HepG2 (cell line): ENCODE results near the gene NEGR1. TPM values are rescaled to one million over a fixed set of nuclear protein-coding genes. Genes with fewer than 3 reads are reported as not detected.

Experiments used
- ATAC-seq: fragments of 200-7000 bp; cut with Tn5 transposase; 3 replicates; pipeline ENCODE4 v1.9.1; 2020; ENCODE audit warnings: mild to moderate bottlenecking, moderate library complexity
- BruUV-seq: library from RNA; stranded (reverse); fragments of 400-500 nt; replicated peaks from 2 replicates; lab custom pipeline; 2021; lab: Mats Ljungman, UMichigan
- CTCF ChIA-PET: fragments of 300-600 bp; formaldehyde crosslinking; extraction: SDS; loops from one replicate; lab custom pipeline; 2021; ENCODE audit warnings: low total read pairs, inconsistent platforms, low intra/inter-chr PET ratio; lab: Yijun Ruan, JAX
- POLR2A ChIA-PET: fragments of 350-600 bp; sonication (Branson Sonifier 250); formaldehyde crosslinking; loops from one replicate; lab custom pipeline; 2020; ENCODE audit warnings: antibody characterized with exemption, inconsistent platforms; lab: Yijun Ruan, JAX
- DNase-seq: peaks from one replicate; pipeline ENCODE4 v3.0.0-alpha.2; 2015; ENCODE audit warnings: low spot score
- FAIRE-seq: peaks from 3 replicates; lab custom pipeline; 2011; peaks lifted over from hg19 to GRCh38; lab: Jason Lieb, UNC
- H2AFZ ChIP-seq: one replicate; pipeline ENCODE4 v1.6.1; 2011; ENCODE audit warnings: low read length, inconsistent platforms
- H3K27ac ChIP-seq: fragments of 300-600 bp; 3 replicates; pipeline ENCODE4 v1.8.0; 2011; ENCODE audit warnings: mixed run types, mild to moderate bottlenecking, mixed read lengths, low read length, inconsistent platforms; ENCODE audit not compliant: insufficient read depth; ENCODE audit errors: extremely low read length
- H3K27me3 ChIP-seq, 2 experiments: fragments of 200-600 bp in 1 of 2; 2 replicates in 1 of 2; 3 replicates in 1 of 2; pipeline versions ENCODE4 v1.6.0 to v1.8.0; 2011; ENCODE audit warnings: low read length in 2 of 2, mild to moderate bottlenecking in 2 of 2, moderate library complexity in 2 of 2, inconsistent platforms in 1 of 2; ENCODE audit not compliant: insufficient read depth in 2 of 2, control insufficient read depth in 1 of 2
- H3K36me3 ChIP-seq, 2 experiments: fragments of 200-600 bp in 1 of 2; replicated peaks in 1 of 2; 2 replicates in 1 of 2; 3 replicates in 1 of 2; pipeline versions ENCODE4 v1.5.1 to v1.8.0; 2011; ENCODE audit warnings: low read length in 2 of 2, inconsistent platforms in 1 of 2; ENCODE audit not compliant: insufficient read depth in 2 of 2, control insufficient read depth in 1 of 2
- H3K4me1 ChIP-seq: 2 replicates; pipeline ENCODE4 v1.5.1; 2012; ENCODE audit warnings: low read length, inconsistent platforms; ENCODE audit not compliant: insufficient read depth
- H3K4me2 ChIP-seq: 2 replicates; pipeline ENCODE4 v1.6.0; 2011; ENCODE audit warnings: low read depth, low read length, inconsistent platforms
- H3K4me3 ChIP-seq, 3 experiments: fragments of 200-600 bp in 1 of 3; sonication (generic), shearing (Covaris generic) in 1 of 3; replicated peaks in 1 of 3; 2 replicates each; pipeline ENCODE4 v1.5.1; 2011 to 2016; ENCODE audit warnings: low read length in 3 of 3, inconsistent platforms in 2 of 3, low read depth in 2 of 3, mild to moderate bottlenecking in 2 of 3, control low read depth in 1 of 3, mixed read lengths in 1 of 3; ENCODE audit not compliant: insufficient read depth in 1 of 3
- H3K79me2 ChIP-seq: one replicate; pipeline ENCODE4 v1.6.1; 2011; ENCODE audit warnings: low read length, inconsistent platforms; ENCODE audit not compliant: insufficient read depth
- H3K9ac ChIP-seq: 2 replicates; pipeline ENCODE4 v1.6.0; 2011; ENCODE audit warnings: mild to moderate bottlenecking, low read depth, low read length, inconsistent platforms; ENCODE audit not compliant: insufficient read depth
- H3K9me3 ChIP-seq: 2 replicates; pipeline ENCODE4 v1.5.1; 2012; ENCODE audit warnings: mild to moderate bottlenecking, low read length
- H4K20me1 ChIP-seq: 2 replicates; pipeline ENCODE4 v1.6.0; 2011; ENCODE audit warnings: inconsistent platforms, mild to moderate bottlenecking, low read length, moderate library complexity; ENCODE audit not compliant: insufficient read depth
- CENPT ChIP-seq: sonication (generic); formaldehyde crosslinking; IDR thresholded peaks from 2 replicates; pipeline ENCODE4 v1.8.0; 2022; ENCODE audit warnings: low read depth, mild to moderate bottlenecking, moderate library complexity, missing genetic modification reagents
- HNF1A ChIP-seq, 2 experiments: sonication (generic) in 1 of 2; formaldehyde crosslinking in 1 of 2; IDR thresholded peaks; 2 replicates each; pipeline versions ENCODE4 v1.4.0 to v1.6.1; 2016 to 2020; ENCODE audit warnings: borderline replicate concordance in 1 of 2, low read depth in 1 of 2, mild to moderate bottlenecking in 1 of 2, missing genetic modification reagents in 1 of 2
- KDM5B ChIP-seq: sonication (generic); formaldehyde crosslinking; IDR thresholded peaks from 2 replicates; pipeline ENCODE4 v1.4.0; 2020; ENCODE audit warnings: missing genetic modification reagents, mild to moderate bottlenecking, borderline replicate concordance
- MEIS2 ChIP-seq: sonication (generic); formaldehyde crosslinking; IDR thresholded peaks from 2 replicates; pipeline ENCODE4 v1.9.0; 2021; ENCODE audit warnings: mild to moderate bottlenecking, missing genetic modification reagents
- PLSCR1 ChIP-seq: sonication (generic); formaldehyde crosslinking; IDR thresholded peaks from 2 replicates; pipeline ENCODE4 v1.5.0; 2020; ENCODE audit warnings: missing genetic modification reagents, mild to moderate bottlenecking, borderline replicate concordance
- RFX3 ChIP-seq: IDR thresholded peaks from 2 replicates; pipeline ENCODE4 v1.6.1; 2016; ENCODE audit warnings: missing biosample characterization, missing genetic modification reagents
- SETDB1 ChIP-seq: sonication (generic); formaldehyde crosslinking; IDR thresholded peaks from 2 replicates; pipeline ENCODE4 v1.5.1; 2020; ENCODE audit warnings: missing genetic modification reagents, mild to moderate bottlenecking, borderline replicate concordance
- SNAI1 ChIP-seq: sonication (generic); formaldehyde crosslinking; IDR thresholded peaks from 2 replicates; pipeline ENCODE4 v1.5.0; 2020; ENCODE audit warnings: mild to moderate bottlenecking, missing genetic modification reagents, borderline replicate concordance
- SPEN ChIP-seq: sonication (generic); formaldehyde crosslinking; IDR thresholded peaks from 2 replicates; pipeline ENCODE4 v1.5.1; 2020; ENCODE audit warnings: low read depth, mild to moderate bottlenecking, missing genetic modification reagents
- TBX2 ChIP-seq: sonication (generic); formaldehyde crosslinking; IDR thresholded peaks from 2 replicates; pipeline ENCODE4 v1.5.0; 2020; ENCODE audit warnings: missing genetic modification reagents, mild to moderate bottlenecking, borderline replicate concordance
- TFDP2 ChIP-seq: sonication (generic); formaldehyde crosslinking; IDR thresholded peaks from 2 replicates; pipeline ENCODE4 v1.4.0; 2020; ENCODE audit warnings: missing genetic modification reagents
- ZBTB39 ChIP-seq: sonication (generic); formaldehyde crosslinking; IDR thresholded peaks from 2 replicates; pipeline ENCODE4 v1.5.0; 2020; ENCODE audit warnings: missing genetic modification reagents
- ZFY ChIP-seq: sonication (generic); formaldehyde crosslinking; IDR thresholded peaks from 2 replicates; pipeline ENCODE4 v1.4.0; 2020; ENCODE audit warnings: missing genetic modification reagents
- ZNF101 ChIP-seq: sonication (generic); formaldehyde crosslinking; IDR thresholded peaks from 2 replicates; pipeline ENCODE4 v1.4.0; 2020; ENCODE audit warnings: mild to moderate bottlenecking, low read depth, missing genetic modification reagents, borderline replicate concordance
- ZNF570 ChIP-seq: sonication (generic); formaldehyde crosslinking; IDR thresholded peaks from 2 replicates; pipeline ENCODE4 v1.4.0; 2020; ENCODE audit warnings: mild to moderate bottlenecking, missing genetic modification reagents, borderline replicate concordance
- ZNF598 ChIP-seq: sonication (generic); formaldehyde crosslinking; IDR thresholded peaks from 2 replicates; pipeline ENCODE4 v1.5.1; 2020; ENCODE audit warnings: mild to moderate bottlenecking, missing genetic modification reagents, borderline replicate concordance
- ZNF644 ChIP-seq: IDR thresholded peaks from 2 replicates; pipeline ENCODE4 v1.6.1; 2016; ENCODE audit warnings: low read depth
- in situ Hi-C: cut with HindIII; loops from 2 replicates; pipeline ENCODE4 v1.10.0; 2017; ENCODE audit warnings: low pct_unique_long_range_greater_than_20kb; ENCODE audit not compliant: extremely low pct_ligation_motif_present
- intact Hi-C: fragments of 100-400 bp; cut with micrococcal nuclease; formaldehyde crosslinking; loops from one replicate; pipeline ENCODE4 v1.10.0; 2022; ENCODE audit not compliant: unreplicated experiment
- polyA plus RNA-seq, 8 experiments: library from polyadenylated mRNA; depleted of rRNA in 3 of 8; stranded (reverse) in 7 of 8; unstranded in 1 of 8; fragments of >200 nt; fragmentation: Illumina TruSeq in 4 of 8; extraction: Trizol in 4 of 8; gene quantifications; 2 replicates each; pipeline versions ENCODE4 v1.2.1 to v1.2.3, GENCODE V29; 2011 to 2016; ENCODE audit warnings: low read depth in 4 of 8, missing spikeins in 1 of 8, mixed read lengths in 1 of 8; ENCODE audit not compliant: insufficient read depth in 1 of 8
- total RNA-seq, 5 experiments: library from RNA; depleted of rRNA; stranded (reverse); fragments of >200 nt; fragmentation: Illumina TruSeq; extraction: Trizol; gene quantifications; 2 replicates each; pipeline ENCODE4 v1.2.3, GENCODE V29; 2016; ENCODE audit warnings: low read depth in 1 of 5

Gene NEGR1
- total and polyA plus RNA-seq, 2 of the 13 experiments (the other 11 are each of a cell fraction or from before 2014, with no cell fraction given) = not detected

- Histone ChIP-seq H3K27me3 (no peaks in the 10 kb centered on the region), H3K9ac (no peak overlapping the region), H3K4me1 (no peaks in the 10 kb centered on the region), H3K79me2 (no peaks in the 10 kb centered on the region), H2AFZ (no peak overlapping the region), H4K20me1 (no peaks in the 10 kb centered on the region), H3K9me3 (no peaks in the 10 kb centered on the region), H3K36me3 (no peaks in the 10 kb centered on the region), H3K27ac (no peak overlapping the region), H3K4me3 (no peak overlapping the region), H3K4me2 (no peak overlapping the region)
- ChIA-PET CTCF (no interaction called here), POLR2A (no interaction called here)
- BruUV-seq = no TSS peak
- DNase-seq (no peak), ATAC-seq (no peak), FAIRE-seq (no peak)
- in situ Hi-C loops = no loop called here
- intact Hi-C loops = no loop called here
- TF ChIP-seq MEIS2 (no peak), SPEN (CRISPR knock-in tag) (no peak), ZFY (CRISPR knock-in tag) (no peak), ZNF644 (CRISPR knock-in tag) (no peak), PLSCR1 (CRISPR knock-in tag) (no peak), HNF1A (IDR thresholded peaks at IDR 0.05; ENCODE audit: low read depth) (no peak), HNF1A (CRISPR knock-in tag; IDR thresholded peaks at IDR 0.05; ENCODE audit: borderline replicate concordance) (no peak), CENPT (CRISPR knock-in tag) (no peak), SETDB1 (no peak), ZNF598 (CRISPR knock-in tag) (no peak), TFDP2 (CRISPR knock-in tag) (no peak), RFX3 (no peak), TBX2 (no peak), SNAI1 (CRISPR knock-in tag) (no peak), ZNF101 (CRISPR knock-in tag) (no peak), ZNF570 (CRISPR knock-in tag) (no peak), ZBTB39 (CRISPR knock-in tag) (no peak), KDM5B (CRISPR knock-in tag) (no peak)
Observed at GRCh38 chr1:72170246-72170645, 112.1 kb downstream of the NEGR1 start.
